H9 (cell line): ENCODE results near the gene DPP8. TPM values are rescaled to one million over a fixed set of nuclear protein-coding genes. Genes with fewer than 3 reads are reported as not detected.

Source experiments
- DNase-seq: peaks from one replicate; pipeline ENCODE4 v3.0.0-alpha.2; 2017
- H2AFZ ChIP-seq: one replicate; pipeline ENCODE4 v1.6.1; 2013; ENCODE audit warnings: mild to moderate bottlenecking, low read length, control low read depth, moderate library complexity
- H2AK5ac ChIP-seq: 2 replicates; pipeline ENCODE4 v1.6.1; 2013; ENCODE audit warnings: low read length, control low read depth, mixed read lengths; ENCODE audit not compliant: insufficient read length
- H2BK120ac ChIP-seq: one replicate; pipeline ENCODE4 v1.6.1; 2013; ENCODE audit warnings: low read depth, mild to moderate bottlenecking, low read length, control low read depth, inconsistent platforms; ENCODE audit not compliant: poor library complexity, severe bottlenecking
- H2BK12ac ChIP-seq: 2 replicates; pipeline ENCODE4 v1.6.1; 2013; ENCODE audit warnings: low read length, control low read depth, mixed read lengths, low read depth; ENCODE audit not compliant: insufficient read length
- H2BK15ac ChIP-seq: 2 replicates; pipeline ENCODE4 v1.6.1; 2013; ENCODE audit warnings: low read depth, low read length, control low read depth
- H2BK20ac ChIP-seq: one replicate; pipeline ENCODE4 v1.6.1; 2013; ENCODE audit warnings: low read depth, mild to moderate bottlenecking, low read length, control low read depth, inconsistent platforms; ENCODE audit not compliant: poor library complexity, severe bottlenecking
- H2BK5ac ChIP-seq: 2 replicates; pipeline ENCODE4 v1.6.1; 2013; ENCODE audit warnings: low read length, control low read depth, mixed read lengths; ENCODE audit not compliant: insufficient read length
- H3K14ac ChIP-seq: 2 replicates; pipeline ENCODE4 v1.6.1; 2013; ENCODE audit warnings: low read length, control low read depth; ENCODE audit not compliant: insufficient read depth
- H3K18ac ChIP-seq: 2 replicates; pipeline ENCODE4 v1.6.1; 2013; ENCODE audit warnings: low read depth, mild to moderate bottlenecking, mixed read lengths, low read length, control low read depth; ENCODE audit not compliant: insufficient read length
- H3K23ac ChIP-seq: 2 replicates; pipeline ENCODE4 v1.6.1; 2013; ENCODE audit warnings: low read length, control low read depth, mixed read lengths, low read depth; ENCODE audit not compliant: insufficient read length
- H3K23me2 ChIP-seq: 2 replicates; pipeline ENCODE4 v1.6.1; 2013; ENCODE audit warnings: low read depth, mild to moderate bottlenecking, mixed read lengths, low read length, control low read depth; ENCODE audit not compliant: insufficient read length, poor library complexity, severe bottlenecking
- H3K27ac ChIP-seq: 2 replicates; pipeline ENCODE4 v1.5.1; 2013; ENCODE audit warnings: low read length, control low read depth, mixed read lengths, low read depth; ENCODE audit not compliant: insufficient read length
- H3K27me3 ChIP-seq: 2 replicates; pipeline ENCODE4 v1.6.1; 2013; ENCODE audit warnings: low read length, control low read depth, inconsistent platforms; ENCODE audit not compliant: insufficient read depth
- H3K4ac ChIP-seq: 2 replicates; pipeline ENCODE4 v1.6.1; 2013; ENCODE audit warnings: low read depth, mild to moderate bottlenecking, control low read depth, inconsistent platforms, low read length, moderate library complexity
- H3K4me1 ChIP-seq: 2 replicates; pipeline ENCODE4 v1.6.1; 2013; ENCODE audit warnings: low read length, control low read depth, inconsistent platforms; ENCODE audit not compliant: insufficient read depth
- H3K4me2 ChIP-seq: 2 replicates; pipeline ENCODE4 v1.6.1; 2013; ENCODE audit warnings: low read length, control low read depth, mixed read lengths; ENCODE audit not compliant: insufficient read length, insufficient read depth
- H3K56ac ChIP-seq: 2 replicates; pipeline ENCODE4 v1.6.1; 2013; ENCODE audit warnings: low read depth, mild to moderate bottlenecking, mixed read lengths, low read length, control low read depth; ENCODE audit not compliant: insufficient read length
- H3K79me1 ChIP-seq: 2 replicates; pipeline ENCODE4 v1.6.1; 2013; ENCODE audit warnings: low read depth, mild to moderate bottlenecking, moderate library complexity, low read length, control low read depth, inconsistent platforms; ENCODE audit not compliant: insufficient read depth, poor library complexity, severe bottlenecking
- H3K79me2 ChIP-seq: 2 replicates; pipeline ENCODE4 v1.6.1; 2013; ENCODE audit warnings: low read length, control low read depth, inconsistent platforms; ENCODE audit not compliant: insufficient read depth
- H3K9ac ChIP-seq: 2 replicates; pipeline ENCODE4 v1.6.1; 2013; ENCODE audit warnings: low read length, control low read depth, mixed read lengths; ENCODE audit not compliant: insufficient read length; ENCODE audit errors: extremely low read depth
- H3K9me3 ChIP-seq: one replicate; pipeline ENCODE4 v1.6.1; 2013; ENCODE audit warnings: low read depth, low read length, inconsistent platforms; ENCODE audit not compliant: control insufficient read depth
- H3T11ph ChIP-seq: one replicate; pipeline ENCODE4 v1.6.1; 2013; ENCODE audit warnings: mild to moderate bottlenecking, low read length, control low read depth, inconsistent platforms
- H4K20me1 ChIP-seq: one replicate; pipeline ENCODE4 v1.6.1; 2013; ENCODE audit not compliant: control insufficient read depth, insufficient read length, insufficient read depth
- H4K5ac ChIP-seq: 2 replicates; pipeline ENCODE4 v1.6.1; 2013; ENCODE audit warnings: low read depth, mild to moderate bottlenecking, mixed read lengths, low read length, control low read depth; ENCODE audit not compliant: insufficient read length
- H4K8ac ChIP-seq: replicated peaks from 2 replicates; pipeline ENCODE4 v1.6.1; 2013; ENCODE audit warnings: low read length, control low read depth, mixed read lengths, low read depth; ENCODE audit not compliant: insufficient read length
- H4K91ac ChIP-seq: 2 replicates; pipeline ENCODE4 v1.6.1; 2013; ENCODE audit warnings: low read depth, mild to moderate bottlenecking, moderate library complexity, mixed read lengths, low read length, control low read depth; ENCODE audit not compliant: insufficient read length
- H3K27ac Mint-ChIP-seq, 3 experiments: 2 replicates in 2 of 3; 3 replicates in 1 of 3; pipeline ENCODE4 v1.8.0; 2020 to 2021; ENCODE audit warnings: mixed read lengths in 3 of 3, mild to moderate bottlenecking in 1 of 3, moderate library complexity in 1 of 3
- H3K27me3 Mint-ChIP-seq: 2 replicates; pipeline ENCODE4 v1.8.0; 2021; ENCODE audit warnings: low read depth, mild to moderate bottlenecking, moderate library complexity, mixed read lengths
- H3K36me3 Mint-ChIP-seq, 3 experiments: 2 replicates in 2 of 3; 3 replicates in 1 of 3; pipeline ENCODE4 v1.8.0; 2020 to 2021; ENCODE audit warnings: low read depth in 3 of 3, mixed read lengths in 3 of 3; ENCODE audit not compliant: insufficient read depth in 1 of 3
- H3K4me1 Mint-ChIP-seq, 2 experiments: 2 replicates each; pipeline ENCODE4 v1.8.0; 2020; ENCODE audit warnings: mixed read lengths in 2 of 2
- H3K4me3 Mint-ChIP-seq, 2 experiments: 2 replicates in 1 of 2; 3 replicates in 1 of 2; pipeline ENCODE4 v1.8.0; 2020 to 2021; ENCODE audit warnings: mild to moderate bottlenecking in 2 of 2, mixed read lengths in 2 of 2, moderate library complexity in 1 of 2
- H3K9me3 Mint-ChIP-seq, 2 experiments: 2 replicates in 1 of 2; 3 replicates in 1 of 2; pipeline ENCODE4 v1.8.0; 2020; ENCODE audit warnings: mild to moderate bottlenecking in 2 of 2, mixed read lengths in 2 of 2, moderate library complexity in 1 of 2
- CTCF ChIP-seq: fragments of 200-600 bp; sonication (generic); conservative IDR thresholded peaks from 3 replicates; pipeline ENCODE4 v1.8.0; 2021; ENCODE audit warnings: antibody characterized with exemption, mild to moderate bottlenecking
- WGBS: extraction: QIAGEN DNeasy Blood & Tissue Kit; methylation state at CpG from one replicate; pipeline ENCODE4 v1.1.7; 2013; ENCODE audit warnings: missing lambda C conversion rate, low lambda C conversion rate, mixed read lengths; ENCODE audit not compliant: insufficient read length; ENCODE audit errors: extremely low coverage; 5-methylcytosine and 5-hydroxymethylcytosine counted together
- total RNA-seq: library from RNA; stranded (reverse); gene quantifications from 2 replicates; pipeline ENCODE4 v1.2.1, GENCODE V29; 2021

DPP8 gene
- total RNA-seq, 1 experiment from 2014 or later, result 26.6 TPM

- H3K27ac ChIP-seq, result no peak overlapping the region
- H3K27ac Mint-ChIP-seq, result peak overlapping the region in 2 of 3 experiments; percentile 43 to 53; a peak in 3 of 7 replicates
- TF ChIP-seq CTCF, result no peak
Measured at GRCh38 chr15:65410036-65410435, 107.5 kb downstream of the DPP8 start.

More at GRCh38 chr15:65410036-65410435, 107.5 kb downstream of the DPP8 start:
- Mint-ChIP-seq H3K36me3 (peaks cover 11 to 21% (median 12%) of the 10 kb centered on the region in 3 experiments), H3K9me3 (no peaks in the 10 kb centered on the region; a peak in 1 of 5 replicates), H3K27me3 (peaks cover 5% of the 10 kb centered on the region), H3K4me3 (no peak overlapping the region), H3K4me1 (peaks cover 48 to 56% of the 10 kb centered on the region in 2 experiments)
- Histone ChIP-seq H4K8ac (no peak overlapping the region), H3K79me1 (no peaks in the 10 kb centered on the region), H3K14ac (no peak overlapping the region), H2BK12ac (no peak overlapping the region), H3K23me2 (no peaks in the 10 kb centered on the region), H3K18ac (no peak overlapping the region), H2BK120ac (no peak overlapping the region), H3K4me2 (no peak overlapping the region), H3K4me1 (peaks cover 10% of the 10 kb centered on the region; the same call in 1 of the 2 replicates), H4K5ac (no peak overlapping the region), H2AK5ac (no peak overlapping the region), H2BK15ac (no peak overlapping the region), H4K91ac (no peak overlapping the region), H3K4ac (no peak overlapping the region), H3K23ac (no peak overlapping the region), H3K9ac (no peak overlapping the region), H3K56ac (no peak overlapping the region), H3T11ph (no peak overlapping the region), H2BK20ac (no peak overlapping the region), H4K20me1 (no peaks in the 10 kb centered on the region), H2BK5ac (no peak overlapping the region), H3K27me3 (no peaks in the 10 kb centered on the region), H2AFZ (no peak overlapping the region), H3K9me3 (no peaks in the 10 kb centered on the region), H3K79me2 (no peaks in the 10 kb centered on the region; the same call in 1 of the 2 replicates)
- WGBS, result no CpG with 5 or more reads among the region's 11 CpGs
- DNase-seq, result no peak
